Middle frontal gyrus (tissue), 1 donor: ENCODE measurements around the gene CDK5RAP3.
A peak's percentile ranks its signal among the peaks of the same experiment; 100 is the strongest.

Source experiments
- DNase-seq: peaks from one replicate; pipeline ENCODE4 v3.0.0-alpha.2; 2015; ENCODE audit warnings: low spot score; ENCODE audit errors: extremely low spot score

Gene CDK5RAP3

GRCh38 chr17:47948706-47949196 lies 22.2 kb upstream of the CDK5RAP3 start:
- DNase-seq: no peak

- peak; percentile 55 for DNase-seq
Measured at GRCh38 chr17:47949197-47949759, 21.6 kb upstream of the CDK5RAP3 start.

- DNase-seq: no peak
Measured at GRCh38 chr17:47949946-47950345, 21.0 kb upstream of the CDK5RAP3 start.

- no peak for DNase-seq
Measured at GRCh38 chr17:47950448-47950847, 20.5 kb upstream of the CDK5RAP3 start.

GRCh38 chr17:47952171-47953021 lies 18.5 kb upstream of the CDK5RAP3 start:
- no peak for DNase-seq

- DNase-seq: no peak
Measured at GRCh38 chr17:47953909-47954308, 17.0 kb upstream of the CDK5RAP3 start.

GRCh38 chr17:47955497-47956461 lies 15.1 kb upstream of the CDK5RAP3 start:
- no peak for DNase-seq

- no peak for DNase-seq
Measured at GRCh38 chr17:47956791-47957590, 13.9 kb upstream of the CDK5RAP3 start.

GRCh38 chr17:47957591-47958490 lies 13.1 kb upstream of the CDK5RAP3 start, which contains the start of gene PRR15L:
PRR15L (minus strand) TSS chr17:47957883; CDS start chr17:47953234, 4,649 bp downstream.
- no peak for DNase-seq

- DNase-seq: no peak
Measured at GRCh38 chr17:47959825-47960655, 10.9 kb upstream of the CDK5RAP3 start.

- DNase-seq: no peak
Measured at GRCh38 chr17:47961406-47961805, 9.5 kb upstream of the CDK5RAP3 start.

GRCh38 chr17:47962901-47963300 lies 8.0 kb upstream of the CDK5RAP3 start:
- no peak for DNase-seq

- DNase-seq: no peak
Measured at GRCh38 chr17:47964856-47965255, 6.1 kb upstream of the CDK5RAP3 start.

- DNase-seq: no peak
Measured at GRCh38 chr17:47966079-47966519, 4.8 kb upstream of the CDK5RAP3 start.

GRCh38 chr17:47967607-47968252 lies 3.2 kb upstream of the CDK5RAP3 start:
- DNase-seq: no peak

GRCh38 chr17:47968836-47969235 lies 2.1 kb upstream of the CDK5RAP3 start:
- DNase-seq: no peak

- no peak for DNase-seq
Measured at GRCh38 chr17:47969930-47970724, 786 bp upstream of the CDK5RAP3 start.
